Upper lobe of left lung (tissue), 4 donors: Measurements from ENCODE around the gene DYNC2H1.

Experiments
- POLR2A ChIP-seq, 4 donors: fragments of 450-650 bp; IDR thresholded peaks; one replicate each; pipeline ENCODE4 v1.5.1; 2016 to 2017; ENCODE audit warnings: antibody characterized with exemption in 4 of 4, mild to moderate bottlenecking in 2 of 4
- TF ChIP-seq, protein P1 (sequence below), 6 experiments: fragments of 450-650 bp in 4 of 6; fragments of 200-600 bp in 2 of 6; sonication (generic) in 2 of 6; IDR thresholded peaks; one replicate each; pipeline ENCODE4 v1.5.1; 2016 to 2019; ENCODE audit warnings: antibody characterized with exemption in 6 of 6

DNA sequence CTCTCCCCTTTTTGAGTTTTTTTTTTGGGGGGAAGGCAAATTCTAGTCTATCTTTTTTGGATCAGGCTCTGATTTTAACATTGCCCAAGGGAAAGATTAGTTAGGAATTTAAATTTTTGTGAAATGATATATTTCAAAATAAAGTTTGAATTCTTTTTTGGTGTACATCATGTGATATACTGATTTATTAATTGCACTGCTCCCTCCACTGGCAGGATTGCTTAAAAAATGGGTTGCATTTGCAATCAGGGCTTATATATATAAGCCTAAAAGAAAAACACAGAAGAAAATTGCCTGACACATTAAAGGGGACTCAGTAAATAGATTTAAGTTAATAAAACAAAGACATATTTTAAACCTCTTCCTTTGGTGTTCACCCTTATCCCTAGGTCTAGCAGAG, 1.2 kb downstream of the DYNC2H1 start:
- no peak for TF ChIP-seq POLR2A (IDR thresholded peaks at IDR 0.05)
- TF ChIP-seq, protein P1, sequence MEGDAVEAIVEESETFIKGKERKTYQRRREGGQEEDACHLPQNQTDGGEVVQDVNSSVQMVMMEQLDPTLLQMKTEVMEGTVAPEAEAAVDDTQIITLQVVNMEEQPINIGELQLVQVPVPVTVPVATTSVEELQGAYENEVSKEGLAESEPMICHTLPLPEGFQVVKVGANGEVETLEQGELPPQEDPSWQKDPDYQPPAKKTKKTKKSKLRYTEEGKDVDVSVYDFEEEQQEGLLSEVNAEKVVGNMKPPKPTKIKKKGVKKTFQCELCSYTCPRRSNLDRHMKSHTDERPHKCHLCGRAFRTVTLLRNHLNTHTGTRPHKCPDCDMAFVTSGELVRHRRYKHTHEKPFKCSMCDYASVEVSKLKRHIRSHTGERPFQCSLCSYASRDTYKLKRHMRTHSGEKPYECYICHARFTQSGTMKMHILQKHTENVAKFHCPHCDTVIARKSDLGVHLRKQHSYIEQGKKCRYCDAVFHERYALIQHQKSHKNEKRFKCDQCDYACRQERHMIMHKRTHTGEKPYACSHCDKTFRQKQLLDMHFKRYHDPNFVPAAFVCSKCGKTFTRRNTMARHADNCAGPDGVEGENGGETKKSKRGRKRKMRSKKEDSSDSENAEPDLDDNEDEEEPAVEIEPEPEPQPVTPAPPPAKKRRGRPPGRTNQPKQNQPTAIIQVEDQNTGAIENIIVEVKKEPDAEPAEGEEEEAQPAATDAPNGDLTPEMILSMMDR (IDR thresholded peaks at IDR 0.05): no peak
